Measurements from ENCODE around the gene PNPLA1.

DNA sequence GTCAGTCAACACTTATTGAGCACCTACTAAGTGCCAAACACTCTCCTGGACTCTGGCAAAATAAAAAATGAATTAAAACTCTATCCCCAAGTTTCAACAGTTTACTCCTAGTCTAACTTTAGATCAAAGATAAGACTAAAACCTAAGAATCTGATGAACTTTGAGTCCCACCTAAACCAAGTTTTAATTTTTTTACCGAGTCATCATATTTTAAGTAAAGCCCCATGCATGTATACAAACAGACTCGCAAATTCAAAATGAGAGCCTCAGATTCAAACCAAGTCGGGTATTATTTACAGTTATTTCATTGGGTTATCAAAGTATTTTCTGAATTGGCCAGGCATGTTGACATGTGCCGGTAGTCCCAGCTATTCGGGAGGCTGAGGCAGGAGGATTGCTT is 38.7 kb downstream of the PNPLA1 start:
- TF ChIP-seq POLR2A (IDR thresholded peaks at IDR 0.05) (no peak), CTCF (IDR thresholded peaks at IDR 0.05) (no peak)
